D341Med (cell line): ENCODE data around the gene OPTC.
A peak's percentile ranks its signal among the peaks of the same experiment; 100 is the strongest.
"Not testable (repeated sequence)": the region's sequence is repeated elsewhere in the genome, so short reads cannot be mapped to it uniquely, and the experiment has no call there.

Experiments
- DNase-seq: peaks from one replicate; pipeline ENCODE4 v3.0.0; 2012; ENCODE audit warnings: low spot score

OPTC gene

GRCh38 chr1:203516906-203517305 lies 23.0 kb downstream of the OPTC start:
- DNase-seq = no peak

- DNase-seq = no peak
Measured at GRCh38 chr1:203517426-203518110, 23.6 kb downstream of the OPTC start.

GRCh38 chr1:203518139-203518538 lies 24.2 kb downstream of the OPTC start:
- not testable (repeated sequence) for DNase-seq

GRCh38 chr1:203518541-203518940 lies 24.6 kb downstream of the OPTC start:
- no peak for DNase-seq

GRCh38 chr1:203519053-203519840 lies 25.3 kb downstream of the OPTC start:
- DNase-seq = no peak

GRCh38 chr1:203519896-203520295 lies 25.9 kb downstream of the OPTC start:
- no peak for DNase-seq

- DNase-seq = no peak
Measured at GRCh38 chr1:203520315-203520714, 26.4 kb downstream of the OPTC start.

GRCh38 chr1:203521074-203521794 lies 27.3 kb downstream of the OPTC start:
- no peak for DNase-seq

GRCh38 chr1:203521812-203522211 lies 27.9 kb downstream of the OPTC start:
- DNase-seq = no peak

- peak; percentile 84 for DNase-seq
Measured at GRCh38 chr1:203522237-203522636, 28.3 kb downstream of the OPTC start.

- no peak for DNase-seq
Measured at GRCh38 chr1:203523667-203524066, 29.7 kb downstream of the OPTC start.

GRCh38 chr1:203524152-203524551 lies 30.2 kb downstream of the OPTC start:
- DNase-seq = no peak

- no peak for DNase-seq
Measured at GRCh38 chr1:203524824-203525223, 30.9 kb downstream of the OPTC start.

- DNase-seq = no peak
Measured at GRCh38 chr1:203525685-203526084, 31.7 kb downstream of the OPTC start.

GRCh38 chr1:203526130-203526529 lies 32.2 kb downstream of the OPTC start:
- no peak for DNase-seq

- DNase-seq = no peak
Measured at GRCh38 chr1:203526572-203526971, 32.6 kb downstream of the OPTC start.

GRCh38 chr1:203527013-203527412 lies 33.1 kb downstream of the OPTC start:
- no peak for DNase-seq

- DNase-seq = peak; percentile 39
Measured at GRCh38 chr1:203528063-203528462, 34.1 kb downstream of the OPTC start.

- DNase-seq = no peak
Measured at GRCh38 chr1:203528976-203529835, 35.3 kb downstream of the OPTC start.

- no peak for DNase-seq
Measured at GRCh38 chr1:203531063-203531462, 37.1 kb downstream of the OPTC start.

GRCh38 chr1:203534012-203534411 lies 40.1 kb downstream of the OPTC start:
- no peak for DNase-seq

GRCh38 chr1:203534526-203534925 lies 40.6 kb downstream of the OPTC start:
- no peak for DNase-seq
